ENCODE data around the gene GNAI2. TPM values are rescaled to one million over a fixed set of nuclear protein-coding genes. Genes with fewer than 3 reads are reported as not detected.

GNAI2 gene
- polyA plus RNA-seq, 3 donors: 914 to 1,492 (median 1,165) TPM

DNA sequence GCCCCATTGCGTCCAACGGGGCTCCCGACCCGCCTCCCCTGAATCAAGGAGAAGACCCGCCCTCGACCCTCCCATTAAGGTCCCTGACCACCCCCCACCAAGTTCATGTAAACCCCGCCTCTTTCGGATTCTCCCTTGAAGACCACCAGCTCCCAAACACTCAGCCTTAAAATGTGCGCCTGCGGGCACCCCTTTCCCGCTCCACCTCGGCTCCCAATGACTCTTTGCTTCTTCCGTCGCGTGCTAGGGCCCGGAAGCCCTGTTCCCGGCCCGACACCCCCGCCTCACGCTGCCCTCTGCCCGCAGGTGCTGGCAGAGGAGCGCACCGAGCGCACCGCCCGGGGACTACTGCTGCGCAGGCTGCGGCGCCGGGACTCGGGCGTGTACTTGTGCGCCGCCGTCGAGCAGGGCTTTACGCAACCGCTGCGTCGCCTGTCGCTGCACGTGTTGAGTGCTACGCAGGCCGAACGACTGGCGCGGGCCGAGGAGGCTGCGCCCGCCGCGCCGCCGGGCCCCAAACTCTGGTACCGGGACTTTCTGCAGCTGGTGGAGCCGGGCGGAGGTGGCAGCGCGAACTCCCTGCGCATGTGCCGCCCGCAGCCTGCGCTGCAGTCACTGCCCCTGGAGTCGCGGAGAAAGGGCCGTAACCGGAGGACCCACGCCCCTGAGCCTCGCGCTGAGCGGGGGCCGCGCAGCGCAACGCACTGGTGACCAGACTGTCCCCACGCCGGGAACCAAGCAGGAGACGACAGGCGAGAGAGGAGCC, 40.2 kb downstream of the GNAI2 start:
- no peak overlapping the region for H3K27ac ChIP-seq (ENCODE audit: low read depth in 1 of 2, low read length in 2 of 2)
- Mint-ChIP-seq H3K36me3 (peaks cover 6 to 8% of the 10 kb centered on the region in 2 donors), H3K27me3 (ENCODE audit: low read depth in 3 of 3) (peaks cover 45 to 64% (median 62%) of the 10 kb centered on the region in 3 donors), H3K9me3 (peaks cover 0 to 18% (median 13%) of the 10 kb centered on the region in 7 donors), H3K4me1 (peaks cover 26% of the 10 kb centered on the region), H3K4me3 (peak overlapping the region in 1 of 2 donors; percentile 84), H3K27ac (no peak overlapping the region)
- H3K9ac ChIP-seq (ENCODE audit: insufficient read depth, low read length, poor library complexity, severe bottlenecking): no peak overlapping the region
- H3K79me2 ChIP-seq (ENCODE audit: insufficient read depth, low read length): no peaks in the 10 kb centered on the region
- H3K4me3 ChIP-seq (replicated peaks in 1 of 3; ENCODE audit: low read depth in 2 of 3, low read length in 3 of 3): no peak overlapping the region
- H3K4me1 ChIP-seq (ENCODE audit: control insufficient read depth in 1 of 2, insufficient read depth in 2 of 2, low read length in 2 of 2): peaks cover 16 to 34% of the 10 kb centered on the region in 2 donors
- intact Hi-C loops (cut with micrococcal nuclease): no loop called here
- peaks cover 3 to 11% of the 10 kb centered on the region in 2 donors for H3K9me3 ChIP-seq (replicated peaks in 1 of 2; ENCODE audit: control insufficient read depth in 1 of 2, insufficient read depth in 1 of 2, low read length in 2 of 2)
- no peaks in the 10 kb centered on the region for H3K36me3 ChIP-seq (replicated peaks in 1 of 2; ENCODE audit: control insufficient read depth in 1 of 2, insufficient read depth in 2 of 2, low read length in 2 of 2)
- H4K20me1 ChIP-seq (ENCODE audit: insufficient read depth, low read length): no peaks in the 10 kb centered on the region
- TF ChIP-seq, protein P1, sequence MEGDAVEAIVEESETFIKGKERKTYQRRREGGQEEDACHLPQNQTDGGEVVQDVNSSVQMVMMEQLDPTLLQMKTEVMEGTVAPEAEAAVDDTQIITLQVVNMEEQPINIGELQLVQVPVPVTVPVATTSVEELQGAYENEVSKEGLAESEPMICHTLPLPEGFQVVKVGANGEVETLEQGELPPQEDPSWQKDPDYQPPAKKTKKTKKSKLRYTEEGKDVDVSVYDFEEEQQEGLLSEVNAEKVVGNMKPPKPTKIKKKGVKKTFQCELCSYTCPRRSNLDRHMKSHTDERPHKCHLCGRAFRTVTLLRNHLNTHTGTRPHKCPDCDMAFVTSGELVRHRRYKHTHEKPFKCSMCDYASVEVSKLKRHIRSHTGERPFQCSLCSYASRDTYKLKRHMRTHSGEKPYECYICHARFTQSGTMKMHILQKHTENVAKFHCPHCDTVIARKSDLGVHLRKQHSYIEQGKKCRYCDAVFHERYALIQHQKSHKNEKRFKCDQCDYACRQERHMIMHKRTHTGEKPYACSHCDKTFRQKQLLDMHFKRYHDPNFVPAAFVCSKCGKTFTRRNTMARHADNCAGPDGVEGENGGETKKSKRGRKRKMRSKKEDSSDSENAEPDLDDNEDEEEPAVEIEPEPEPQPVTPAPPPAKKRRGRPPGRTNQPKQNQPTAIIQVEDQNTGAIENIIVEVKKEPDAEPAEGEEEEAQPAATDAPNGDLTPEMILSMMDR (IDR thresholded peaks at IDR 0.05): no peak
- no peak overlapping the region for H2AFZ ChIP-seq (ENCODE audit: insufficient read depth, low read depth, low read length, poor library complexity, severe bottlenecking)
- no peak overlapping the region for H3K4me2 ChIP-seq (replicated peaks; ENCODE audit: extremely low read depth, low read length, poor library complexity, severe bottlenecking)
- peaks cover 24 to 50% of the 10 kb centered on the region in 2 donors for H3K27me3 ChIP-seq (ENCODE audit: control insufficient read depth in 2 of 2, insufficient read depth in 2 of 2, low read length in 2 of 2)
- 10% methylated on average over 79 of the region's 79 CpGs for WGBS (ENCODE audit: insufficient coverage)
- peak in 1 of 3 donors; percentile 49 for DNase-seq

GRCh38 chr3:50276762-50277101, 40.7 kb downstream of the GNAI2 start:
- WGBS (ENCODE audit: insufficient coverage): 70% methylated on average over 16 of the region's 17 CpGs
- H2AFZ ChIP-seq (ENCODE audit: insufficient read depth, low read depth, low read length, poor library complexity, severe bottlenecking): no peak overlapping the region
- no peak overlapping the region for H3K4me3 ChIP-seq (replicated peaks in 1 of 3; ENCODE audit: low read depth in 2 of 3, low read length in 3 of 3)
- Mint-ChIP-seq H3K27me3 (ENCODE audit: low read depth in 3 of 3) (peaks cover 42 to 62% (median 57%) of the 10 kb centered on the region in 3 donors), H3K36me3 (peaks cover 6 to 8% of the 10 kb centered on the region in 2 donors), H3K27ac (no peak overlapping the region), H3K4me3 (peak overlapping the region in 1 of 2 donors; percentile 65), H3K9me3 (peaks cover 0 to 18% (median 13%) of the 10 kb centered on the region in 7 donors), H3K4me1 (peaks cover 26% of the 10 kb centered on the region)
- no peak overlapping the region for H3K27ac ChIP-seq (ENCODE audit: low read depth in 1 of 2, low read length in 2 of 2)
- H3K9ac ChIP-seq (ENCODE audit: insufficient read depth, low read length, poor library complexity, severe bottlenecking): no peak overlapping the region
- intact Hi-C loops (cut with micrococcal nuclease): no loop called here
- H3K4me1 ChIP-seq (ENCODE audit: control insufficient read depth in 1 of 2, insufficient read depth in 2 of 2, low read length in 2 of 2): peaks cover 16 to 34% of the 10 kb centered on the region in 2 donors
- H3K36me3 ChIP-seq (replicated peaks in 1 of 2; ENCODE audit: control insufficient read depth in 1 of 2, insufficient read depth in 2 of 2, low read length in 2 of 2): no peaks in the 10 kb centered on the region
- no peaks in the 10 kb centered on the region for H3K79me2 ChIP-seq (ENCODE audit: insufficient read depth, low read length)
- no peak for DNase-seq
- H3K9me3 ChIP-seq (replicated peaks in 1 of 2; ENCODE audit: control insufficient read depth in 1 of 2, insufficient read depth in 1 of 2, low read length in 2 of 2): peaks cover 3 to 11% of the 10 kb centered on the region in 2 donors
- TF ChIP-seq, protein P1 (IDR thresholded peaks at IDR 0.05): no peak
- H3K4me2 ChIP-seq (replicated peaks; ENCODE audit: extremely low read depth, low read length, poor library complexity, severe bottlenecking): no peak overlapping the region
- no peaks in the 10 kb centered on the region for H4K20me1 ChIP-seq (ENCODE audit: insufficient read depth, low read length)
- peaks cover 24 to 50% of the 10 kb centered on the region in 2 donors for H3K27me3 ChIP-seq (ENCODE audit: control insufficient read depth in 2 of 2, insufficient read depth in 2 of 2, low read length in 2 of 2)
